Transverse colon (tissue), 3 donors: ENCODE measurements around the gene PPIL1.

ENCODE experiments used
- POLR2A ChIP-seq: fragments of 450-650 bp; IDR thresholded peaks from one replicate; pipeline ENCODE4 v1.6.1; 2016; ENCODE audit warnings: antibody characterized with exemption, mild to moderate bottlenecking, moderate library complexity
- TF ChIP-seq, protein P1 (sequence below), 5 experiments: fragments of 200-600 bp in 3 of 5; fragments of 450-650 bp in 2 of 5; sonication (generic) in 3 of 5; IDR thresholded peaks; 1 replicate in 2 of 5; 2 replicates in 3 of 5; pipeline ENCODE4 v1.5.1; 2016 to 2017; ENCODE audit warnings: antibody characterized with exemption in 5 of 5, inconsistent platforms in 3 of 5, mild to moderate bottlenecking in 2 of 5, moderate library complexity in 1 of 5

- TF ChIP-seq, protein P1, sequence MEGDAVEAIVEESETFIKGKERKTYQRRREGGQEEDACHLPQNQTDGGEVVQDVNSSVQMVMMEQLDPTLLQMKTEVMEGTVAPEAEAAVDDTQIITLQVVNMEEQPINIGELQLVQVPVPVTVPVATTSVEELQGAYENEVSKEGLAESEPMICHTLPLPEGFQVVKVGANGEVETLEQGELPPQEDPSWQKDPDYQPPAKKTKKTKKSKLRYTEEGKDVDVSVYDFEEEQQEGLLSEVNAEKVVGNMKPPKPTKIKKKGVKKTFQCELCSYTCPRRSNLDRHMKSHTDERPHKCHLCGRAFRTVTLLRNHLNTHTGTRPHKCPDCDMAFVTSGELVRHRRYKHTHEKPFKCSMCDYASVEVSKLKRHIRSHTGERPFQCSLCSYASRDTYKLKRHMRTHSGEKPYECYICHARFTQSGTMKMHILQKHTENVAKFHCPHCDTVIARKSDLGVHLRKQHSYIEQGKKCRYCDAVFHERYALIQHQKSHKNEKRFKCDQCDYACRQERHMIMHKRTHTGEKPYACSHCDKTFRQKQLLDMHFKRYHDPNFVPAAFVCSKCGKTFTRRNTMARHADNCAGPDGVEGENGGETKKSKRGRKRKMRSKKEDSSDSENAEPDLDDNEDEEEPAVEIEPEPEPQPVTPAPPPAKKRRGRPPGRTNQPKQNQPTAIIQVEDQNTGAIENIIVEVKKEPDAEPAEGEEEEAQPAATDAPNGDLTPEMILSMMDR (IDR thresholded peaks at IDR 0.05): no peak
- TF ChIP-seq POLR2A: no peak
Measured at GRCh38 chr6:36805917-36806316, 68.7 kb downstream of the PPIL1 start.
